Measurements from ENCODE around the gene SMIM27. TPM values are rescaled to one million over a fixed set of nuclear protein-coding genes. Genes with fewer than 3 reads are reported as not detected.

Gene SMIM27
- total RNA-seq, 1 donor from 2014 or later, result 13.6 TPM

- H3K4me3 Mint-ChIP-seq (ENCODE audit: low read depth), result no peak overlapping the region
These were observed 2.0 kb downstream of the SMIM27 start for GRCh38 chr9:32554107-32554506.

GRCh38 chr9:32554591-32554990 is 2.5 kb downstream of the SMIM27 start:
- no peaks in the 10 kb centered on the region for H3K36me3 Mint-ChIP-seq (ENCODE audit: insufficient read depth)
- no peak overlapping the region for H3K4me3 Mint-ChIP-seq (ENCODE audit: low read depth)
- no peak overlapping the region for H3K27ac Mint-ChIP-seq
- no peaks in the 10 kb centered on the region for H3K27me3 Mint-ChIP-seq
- H3K4me1 Mint-ChIP-seq (ENCODE audit: low read depth), result peaks cover 9% of the 10 kb centered on the region
- no peak for TF ChIP-seq CTCF (IDR thresholded peaks at IDR 0.05; ENCODE audit: unreplicated experiment)
- no peak for DNase-seq (ENCODE audit: low spot score, unreplicated experiment)
- no peaks in the 10 kb centered on the region for H3K9me3 Mint-ChIP-seq (ENCODE audit: low read depth)

More at GRCh38 chr9:32554107-32554506, 2.0 kb downstream of the SMIM27 start:
- peak overlapping the region; percentile 49 for H3K27ac Mint-ChIP-seq
- no peak for DNase-seq (ENCODE audit: low spot score, unreplicated experiment)
- H3K36me3 Mint-ChIP-seq (ENCODE audit: insufficient read depth), result peaks cover 2% of the 10 kb centered on the region
- no peaks in the 10 kb centered on the region for H3K9me3 Mint-ChIP-seq (ENCODE audit: low read depth)
- no peaks in the 10 kb centered on the region for H3K27me3 Mint-ChIP-seq
- peaks cover 12% of the 10 kb centered on the region for H3K4me1 Mint-ChIP-seq (ENCODE audit: low read depth)
- no peak for TF ChIP-seq CTCF (IDR thresholded peaks at IDR 0.05; ENCODE audit: unreplicated experiment)

- Mint-ChIP-seq H3K4me3 (ENCODE audit: low read depth) (no peak overlapping the region), H3K27ac (no peak overlapping the region), H3K4me1 (ENCODE audit: low read depth) (no peaks in the 10 kb centered on the region), H3K9me3 (ENCODE audit: low read depth) (no peaks in the 10 kb centered on the region), H3K36me3 (ENCODE audit: insufficient read depth) (peaks cover 1% of the 10 kb centered on the region), H3K27me3 (no peaks in the 10 kb centered on the region)
- no peak for TF ChIP-seq CTCF (IDR thresholded peaks at IDR 0.05; ENCODE audit: unreplicated experiment)
- no peak for DNase-seq (ENCODE audit: low spot score, unreplicated experiment)
These were observed 6.3 kb downstream of the SMIM27 start for GRCh38 chr9:32558408-32558934.

GRCh38 chr9:32565967-32566366 is 13.8 kb downstream of the SMIM27 start:
- no peak overlapping the region for H3K27ac Mint-ChIP-seq
- H3K36me3 Mint-ChIP-seq (ENCODE audit: insufficient read depth), result peaks cover 13% of the 10 kb centered on the region
- no peak for TF ChIP-seq CTCF (IDR thresholded peaks at IDR 0.05; ENCODE audit: unreplicated experiment)
- no peaks in the 10 kb centered on the region for H3K4me1 Mint-ChIP-seq (ENCODE audit: low read depth)
- H3K4me3 Mint-ChIP-seq (ENCODE audit: low read depth), result no peak overlapping the region
- no peak for DNase-seq (ENCODE audit: low spot score, unreplicated experiment)
- H3K9me3 Mint-ChIP-seq (ENCODE audit: low read depth), result no peaks in the 10 kb centered on the region
- no peaks in the 10 kb centered on the region for H3K27me3 Mint-ChIP-seq

GRCh38 chr9:32566770-32567169 is 14.6 kb downstream of the SMIM27 start:
- TF ChIP-seq CTCF (IDR thresholded peaks at IDR 0.05; ENCODE audit: unreplicated experiment), result no peak
- no peak for DNase-seq (ENCODE audit: low spot score, unreplicated experiment)
- Mint-ChIP-seq H3K9me3 (ENCODE audit: low read depth) (no peaks in the 10 kb centered on the region), H3K27ac (no peak overlapping the region), H3K27me3 (no peaks in the 10 kb centered on the region), H3K4me3 (ENCODE audit: low read depth) (no peak overlapping the region), H3K4me1 (ENCODE audit: low read depth) (peaks cover 2% of the 10 kb centered on the region), H3K36me3 (ENCODE audit: insufficient read depth) (peaks cover 11% of the 10 kb centered on the region)
